Suppressor macrophage treated with lipopolysaccharide for 4 hours (primary cell): ENCODE measurements around the gene FAM72D.
A peak's percentile ranks its signal among the peaks of the same experiment; 100 is the strongest.
"Not testable (repeated sequence)": the region's sequence is repeated elsewhere in the genome, so short reads cannot be mapped to it uniquely, and the experiment has no call there.

ENCODE experiments used
- DNase-seq: peaks from one replicate; pipeline ENCODE4 v3.0.0-alpha.2; 2020

The FAM72D gene

GRCh38 chr1:145095284-145096057, at the start of gene FAM72D, which contains the start of gene SRGAP2B:
FAM72D (plus strand) TSS chr1:145095974; CDS start chr1:145096848, 874 bp downstream.
SRGAP2B (minus strand) TSS chr1:145095328; CDS start chr1:145092901, 2,427 bp downstream.
- DNase-seq, result not testable (repeated sequence)

GRCh38 chr1:145047553-145047952, 48.2 kb upstream of the FAM72D start:
- DNase-seq, result not testable (repeated sequence)

- DNase-seq, result not testable (repeated sequence)
These were observed 47.5 kb upstream of the FAM72D start for GRCh38 chr1:145048181-145048856.

- not testable (repeated sequence) for DNase-seq
These were observed 43.6 kb upstream of the FAM72D start for GRCh38 chr1:145052019-145052776.

- not testable (repeated sequence) for DNase-seq
These were observed 42.3 kb upstream of the FAM72D start for GRCh38 chr1:145053428-145053827.

GRCh38 chr1:145055217-145055760, 40.5 kb upstream of the FAM72D start:
- DNase-seq, result not testable (repeated sequence)

- DNase-seq, result not testable (repeated sequence)
These were observed 37.6 kb upstream of the FAM72D start for GRCh38 chr1:145058184-145058583.

- not testable (repeated sequence) for DNase-seq
These were observed 32.5 kb upstream of the FAM72D start for GRCh38 chr1:145063285-145063684.

- DNase-seq, result not testable (repeated sequence)
These were observed 31.7 kb upstream of the FAM72D start for GRCh38 chr1:145063941-145064648.

GRCh38 chr1:145065194-145065826, 30.5 kb upstream of the FAM72D start:
- not testable (repeated sequence) for DNase-seq

GRCh38 chr1:145066486-145066885, 29.3 kb upstream of the FAM72D start:
- not testable (repeated sequence) for DNase-seq

- DNase-seq, result not testable (repeated sequence)
These were observed 24.2 kb upstream of the FAM72D start for GRCh38 chr1:145071569-145071968.

GRCh38 chr1:145074021-145074559, 21.7 kb upstream of the FAM72D start:
- not testable (repeated sequence) for DNase-seq

GRCh38 chr1:145076877-145077276, 18.9 kb upstream of the FAM72D start:
- DNase-seq, result not testable (repeated sequence)

- not testable (repeated sequence) for DNase-seq
These were observed 17.6 kb upstream of the FAM72D start for GRCh38 chr1:145077872-145078786.

GRCh38 chr1:145078787-145079370, 16.9 kb upstream of the FAM72D start:
- not testable (repeated sequence) for DNase-seq

GRCh38 chr1:145079737-145080136, 16.0 kb upstream of the FAM72D start:
- peak; percentile 41 for DNase-seq

- not testable (repeated sequence) for DNase-seq
These were observed 15.6 kb upstream of the FAM72D start for GRCh38 chr1:145080193-145080592.

- DNase-seq, result not testable (repeated sequence)
These were observed 13.1 kb upstream of the FAM72D start for GRCh38 chr1:145082483-145083255.
